Epithelial cell of prostate (primary cell): ENCODE measurements around the gene DNM2.
A peak's percentile ranks its signal among the peaks of the same experiment; 100 is the strongest.
"Not testable (repeated sequence)": the region's sequence is repeated elsewhere in the genome, so short reads cannot be mapped to it uniquely, and the experiment has no call there.

Source experiments
- DNase-seq: peaks from one replicate; pipeline ENCODE4 v3.0.0-alpha.2; 2011; ENCODE audit warnings: low read depth, low spot score
- H3K27ac ChIP-seq: fragments of 450-650 bp; 2 replicates; pipeline ENCODE4 v1.5.1; 2017; ENCODE audit warnings: mild to moderate bottlenecking

The DNM2 gene

DNA sequence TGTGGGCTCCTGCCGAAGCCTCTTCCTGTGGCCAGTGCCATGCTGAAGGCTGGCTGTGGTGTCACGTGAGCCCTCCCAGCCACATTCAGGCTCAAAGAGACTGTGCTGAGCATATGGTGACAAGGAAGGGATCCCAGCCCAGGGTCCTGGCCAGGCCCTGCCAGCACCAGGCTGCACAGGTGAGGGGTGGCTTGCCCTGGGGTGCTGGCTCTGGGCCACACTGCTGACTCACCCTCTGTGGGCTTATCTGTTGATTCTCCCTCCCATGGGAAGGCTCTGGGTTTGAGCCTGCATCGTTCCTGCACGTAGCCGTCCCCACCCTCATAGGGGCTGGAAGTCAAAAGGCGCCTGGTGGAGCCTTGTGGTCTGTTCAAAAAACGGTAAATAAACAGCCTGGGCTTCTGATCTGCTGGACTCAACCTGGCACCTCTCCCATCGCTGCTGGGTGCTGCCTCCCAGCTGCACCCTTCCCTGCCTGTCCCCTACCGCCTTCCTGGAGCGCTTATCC, 31.1 kb downstream of the DNM2 start:
- H3K27ac ChIP-seq: peak overlapping the region; percentile 84
- DNase-seq: no peak

DNA sequence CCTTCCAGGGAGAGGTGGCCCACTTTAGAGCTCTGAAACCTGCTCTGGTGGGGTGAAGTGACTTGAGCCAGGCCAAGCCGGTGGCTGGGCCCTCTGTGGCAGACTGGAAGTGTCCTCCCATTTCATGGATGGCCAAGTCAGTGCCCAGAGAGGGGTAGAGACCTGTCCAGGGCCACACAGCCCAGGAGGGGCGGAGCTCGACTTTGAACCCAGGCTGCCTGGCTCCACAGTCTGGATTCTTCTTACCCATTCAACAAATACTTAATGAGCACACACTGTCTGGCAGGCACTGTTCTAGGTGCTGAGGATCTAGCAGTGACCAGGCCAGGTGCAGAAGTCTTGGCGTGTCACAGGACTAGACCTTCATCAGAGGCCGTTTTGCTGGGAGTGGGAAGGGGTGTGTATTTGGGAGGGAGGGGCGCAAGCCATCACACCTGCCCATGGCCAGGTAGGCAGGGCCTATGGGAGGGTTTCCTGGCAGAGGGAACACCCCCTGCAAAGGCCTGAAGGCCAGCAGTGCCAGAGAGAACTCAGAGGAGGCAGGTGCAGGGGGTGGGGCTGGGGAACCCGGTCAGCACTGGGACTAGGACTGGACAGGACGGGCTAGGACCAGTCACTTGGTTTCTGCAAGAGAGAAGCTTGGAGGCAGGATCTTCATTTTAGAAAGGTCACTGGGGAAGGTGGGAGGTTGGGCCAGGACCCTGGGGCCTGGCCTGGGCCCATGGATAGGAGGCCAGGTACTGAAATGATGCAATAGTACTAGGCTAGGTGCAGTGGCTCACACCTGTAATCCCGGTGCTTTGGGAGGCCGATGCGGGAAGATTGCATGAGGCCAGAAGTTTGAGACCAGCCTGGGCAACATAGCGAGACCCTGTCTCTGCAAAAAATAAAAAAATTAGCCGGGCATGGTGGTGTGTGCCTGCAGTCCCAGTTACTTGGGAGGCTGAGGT, 31.8 kb downstream of the DNM2 start:
- H3K27ac ChIP-seq: peak overlapping the region; percentile 84
- DNase-seq: no peak

DNA sequence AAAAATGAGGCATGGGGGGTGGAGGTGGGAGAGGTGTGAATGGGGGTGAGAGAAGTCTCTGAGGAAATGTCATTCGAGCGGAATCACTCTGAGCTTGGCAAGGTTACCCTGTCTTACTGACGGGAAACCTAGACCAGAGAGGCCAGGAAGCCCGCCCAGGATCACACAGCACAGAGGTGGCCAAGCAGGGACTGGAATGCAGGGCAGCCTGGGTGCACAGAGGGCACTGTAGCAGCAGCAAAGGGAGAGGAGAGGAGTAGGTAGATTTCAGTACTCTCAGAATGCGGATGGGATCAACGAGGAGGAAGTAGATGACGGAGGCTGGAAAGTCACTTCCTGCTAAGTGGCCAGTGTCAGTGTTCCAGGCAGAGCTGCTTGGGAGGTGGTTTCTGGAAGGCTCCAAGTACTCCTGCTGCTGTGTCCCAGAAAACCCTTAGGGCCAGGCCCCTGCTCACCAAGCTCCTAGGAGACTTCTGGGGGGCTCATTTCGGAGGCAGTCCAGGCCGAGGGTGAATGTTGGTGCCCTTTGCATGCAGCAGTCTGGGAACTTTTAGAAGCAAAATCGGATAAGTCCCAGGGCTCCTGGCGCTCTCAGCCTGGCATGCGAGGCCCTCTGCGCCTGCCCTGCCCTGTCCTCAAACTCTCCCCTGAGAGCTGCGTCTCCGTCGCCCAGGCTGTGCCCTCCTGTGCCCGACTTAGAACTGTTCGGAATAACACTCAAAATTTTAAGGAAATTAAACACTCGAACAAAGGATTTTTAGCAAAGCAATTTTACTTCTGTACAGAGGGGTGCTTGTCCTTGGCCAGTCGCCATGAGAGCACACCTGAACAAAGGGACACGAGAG, 33.5 kb downstream of the DNM2 start:
- H3K27ac ChIP-seq: peak overlapping the region; percentile 84
- DNase-seq: no peak

DNA sequence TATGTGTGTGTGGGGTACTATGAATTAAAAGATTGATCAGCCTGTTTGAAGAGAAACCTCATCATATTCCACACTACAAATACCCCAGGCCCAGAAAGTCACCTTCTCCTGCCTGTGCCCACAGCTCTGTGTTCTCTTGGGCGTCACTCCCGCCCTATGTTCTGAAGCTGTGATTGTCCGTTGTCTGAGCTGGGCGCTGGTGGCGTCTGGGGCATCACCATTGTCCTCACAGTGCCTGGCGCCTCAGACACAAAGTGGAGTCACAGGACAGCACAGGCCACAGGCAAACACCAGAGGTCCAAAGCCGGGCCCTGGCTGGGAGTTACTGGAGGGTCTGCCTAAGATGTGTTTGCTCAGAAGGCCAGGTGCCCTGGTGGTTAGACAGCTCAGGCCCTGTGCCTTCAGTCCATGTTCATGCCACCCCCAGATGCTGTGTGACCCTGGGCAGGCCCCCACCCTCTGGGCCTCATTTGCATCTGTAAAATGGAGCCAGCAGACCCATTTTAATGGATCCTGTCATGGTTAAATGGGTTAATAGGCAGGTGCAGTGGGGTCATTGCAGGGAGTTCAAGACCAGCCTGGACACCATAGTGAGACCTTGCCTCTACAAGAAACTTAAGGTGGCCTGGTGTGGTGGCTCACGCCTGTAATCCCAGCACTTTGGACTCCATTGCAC, 34.5 kb downstream of the DNM2 start:
- H3K27ac ChIP-seq: peak overlapping the region; percentile 84
- DNase-seq: no peak

DNA sequence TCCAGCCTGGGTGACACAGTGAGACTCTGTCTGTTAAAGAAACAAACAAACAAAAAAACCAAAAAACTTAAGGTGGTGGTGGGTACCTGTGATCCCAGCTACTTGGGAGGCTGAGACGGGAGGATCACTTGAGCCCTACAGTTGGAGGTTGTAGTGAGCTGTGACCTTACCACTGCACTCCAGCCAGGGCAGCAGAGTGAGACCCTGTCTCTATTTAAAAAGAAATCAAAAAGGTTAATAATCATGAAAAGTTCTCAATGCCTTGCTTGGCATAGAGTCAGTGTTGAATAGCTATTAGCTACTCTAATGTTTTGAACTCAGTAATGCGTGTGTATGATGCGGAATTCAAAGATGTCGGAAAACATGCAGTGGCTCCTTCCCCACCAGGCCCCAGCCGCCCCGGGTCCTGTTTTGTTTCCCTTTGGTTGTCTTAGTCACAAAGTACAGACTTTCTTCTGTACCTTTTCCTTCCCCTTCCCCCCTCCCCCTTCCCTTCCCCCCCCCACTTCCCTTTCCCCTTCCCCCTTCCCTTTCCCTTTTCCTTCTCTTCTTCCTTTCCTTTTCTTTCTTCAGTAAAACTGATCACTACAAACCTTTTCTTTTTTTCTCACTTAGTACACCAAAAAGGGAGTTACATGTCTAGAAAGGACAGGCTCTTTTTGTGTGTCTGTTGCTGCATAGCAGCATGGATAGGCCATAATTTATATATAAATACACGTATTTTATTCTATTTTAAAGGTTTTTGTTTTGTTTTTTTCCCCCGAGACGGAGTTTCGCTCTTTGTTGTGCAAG, 35.2 kb downstream of the DNM2 start:
- H3K27ac ChIP-seq: peak overlapping the region; percentile 84
- DNase-seq: no peak

DNA sequence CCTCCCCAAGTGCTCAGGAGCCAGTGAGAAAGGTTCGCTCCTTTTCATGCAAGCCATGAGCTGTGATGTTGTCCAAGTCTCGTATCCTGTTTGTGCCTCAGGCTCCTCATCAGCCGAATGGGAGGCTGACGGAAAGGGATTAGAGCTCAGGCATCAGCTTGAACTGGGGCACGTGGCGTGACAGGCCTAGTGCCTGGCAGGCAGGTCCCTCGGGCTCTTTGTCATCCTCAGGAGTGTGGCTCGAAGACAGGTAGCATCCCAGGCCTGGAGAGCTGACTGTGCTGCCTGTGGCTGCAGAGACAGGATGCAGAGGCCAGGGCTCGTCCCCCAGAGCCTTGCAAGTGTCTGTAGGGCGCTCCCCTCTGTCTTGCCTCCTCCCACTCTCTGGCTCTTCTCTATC, 38.5 kb downstream of the DNM2 start:
- no peak for DNase-seq
- no peak overlapping the region for H3K27ac ChIP-seq

DNA sequence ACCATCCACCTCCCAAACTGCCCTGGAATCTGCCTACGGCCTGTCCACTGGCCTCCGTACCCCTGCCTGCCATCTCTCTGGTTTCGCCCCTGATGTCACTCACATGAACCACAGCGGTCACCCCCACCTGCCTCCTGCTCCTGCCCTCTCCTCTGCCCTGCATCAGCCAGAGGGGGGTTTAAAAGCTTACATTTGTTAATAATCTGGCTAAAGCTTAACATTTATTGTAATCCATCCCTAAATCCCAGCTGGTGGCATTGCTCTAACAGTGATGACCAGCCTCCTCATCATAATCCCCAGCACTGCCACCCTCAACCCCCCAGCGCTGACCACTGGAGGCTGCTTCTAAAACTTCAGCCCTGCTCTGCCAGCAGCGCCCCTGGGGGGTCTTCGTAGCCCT, 38.9 kb downstream of the DNM2 start:
- H3K27ac ChIP-seq: no peak overlapping the region
- no peak for DNase-seq

DNA sequence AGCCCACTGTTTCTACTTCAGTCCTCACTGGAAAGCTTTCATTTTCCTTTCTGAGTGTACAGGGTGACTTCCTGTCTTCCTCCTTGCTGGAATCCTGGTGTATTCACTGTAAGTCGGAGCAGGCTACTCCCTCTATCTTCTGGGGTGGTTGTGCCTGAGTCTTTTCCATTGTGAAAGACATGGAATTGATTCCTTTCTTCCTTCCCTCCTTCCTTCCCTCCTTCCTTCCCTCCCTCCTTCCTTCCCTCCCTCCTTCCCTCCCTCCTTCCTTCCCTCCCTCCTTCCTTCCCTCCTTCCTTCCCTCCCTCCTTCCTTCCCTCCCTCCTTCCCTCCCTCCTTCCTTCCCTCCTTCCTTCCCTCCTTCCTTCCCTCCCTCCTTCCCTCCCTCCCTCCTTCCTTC, 40.2 kb downstream of the DNM2 start:
- not testable (repeated sequence) for H3K27ac ChIP-seq, DNase-seq

DNA sequence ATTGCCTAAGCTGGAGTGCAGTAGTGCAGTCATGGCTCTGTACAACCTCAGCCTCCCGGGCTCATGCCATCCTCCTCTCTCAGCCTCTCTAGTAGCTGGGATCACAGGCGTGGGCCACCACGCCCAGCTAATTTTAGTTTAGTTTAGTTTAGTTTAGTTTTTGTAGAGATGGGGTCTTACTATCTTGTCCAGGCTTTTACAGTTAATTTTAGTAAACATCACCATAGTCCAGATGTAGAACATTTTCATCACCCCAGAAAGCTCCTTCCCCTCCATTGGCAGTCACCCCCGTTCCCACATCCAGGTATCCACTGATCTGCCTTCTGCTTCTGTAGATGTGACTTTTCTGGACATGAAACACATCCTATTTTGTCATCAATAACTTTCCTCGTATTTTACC, 41.1 kb downstream of the DNM2 start:
- no peak overlapping the region for H3K27ac ChIP-seq
- no peak for DNase-seq

DNA sequence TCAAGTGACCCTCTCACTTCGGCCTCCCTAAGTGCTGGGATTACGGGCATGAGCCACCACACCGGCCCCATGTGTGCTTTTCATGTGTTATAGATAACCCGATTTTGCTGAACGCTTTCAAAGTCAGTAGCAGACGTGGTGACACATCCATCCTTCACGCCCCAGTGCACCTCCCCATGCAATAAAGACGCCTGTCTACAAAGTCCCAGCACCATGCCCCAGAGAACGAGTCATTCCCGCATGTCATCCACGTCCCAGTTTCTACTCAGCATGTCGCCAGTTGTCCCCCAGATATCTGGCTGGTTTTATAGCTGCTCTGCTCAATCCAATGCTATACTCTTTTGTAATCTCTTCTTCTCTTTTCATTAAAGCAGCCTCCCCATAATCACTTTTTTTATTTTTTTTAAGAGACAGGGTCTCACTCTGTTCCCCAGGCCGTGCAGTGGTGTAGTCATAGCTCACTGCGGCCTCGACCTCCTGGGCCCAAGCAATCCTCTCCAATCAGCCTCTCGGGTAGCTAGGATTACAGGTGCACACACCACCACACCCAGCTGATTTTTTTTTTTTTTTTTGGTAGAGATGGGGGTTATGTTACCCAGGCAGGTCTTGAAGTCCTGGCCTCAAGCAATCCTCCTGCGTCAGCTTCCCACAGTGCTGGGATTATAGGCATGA, 42.5 kb downstream of the DNM2 start:
- H3K27ac ChIP-seq: no peak overlapping the region
- DNase-seq: no peak

DNA sequence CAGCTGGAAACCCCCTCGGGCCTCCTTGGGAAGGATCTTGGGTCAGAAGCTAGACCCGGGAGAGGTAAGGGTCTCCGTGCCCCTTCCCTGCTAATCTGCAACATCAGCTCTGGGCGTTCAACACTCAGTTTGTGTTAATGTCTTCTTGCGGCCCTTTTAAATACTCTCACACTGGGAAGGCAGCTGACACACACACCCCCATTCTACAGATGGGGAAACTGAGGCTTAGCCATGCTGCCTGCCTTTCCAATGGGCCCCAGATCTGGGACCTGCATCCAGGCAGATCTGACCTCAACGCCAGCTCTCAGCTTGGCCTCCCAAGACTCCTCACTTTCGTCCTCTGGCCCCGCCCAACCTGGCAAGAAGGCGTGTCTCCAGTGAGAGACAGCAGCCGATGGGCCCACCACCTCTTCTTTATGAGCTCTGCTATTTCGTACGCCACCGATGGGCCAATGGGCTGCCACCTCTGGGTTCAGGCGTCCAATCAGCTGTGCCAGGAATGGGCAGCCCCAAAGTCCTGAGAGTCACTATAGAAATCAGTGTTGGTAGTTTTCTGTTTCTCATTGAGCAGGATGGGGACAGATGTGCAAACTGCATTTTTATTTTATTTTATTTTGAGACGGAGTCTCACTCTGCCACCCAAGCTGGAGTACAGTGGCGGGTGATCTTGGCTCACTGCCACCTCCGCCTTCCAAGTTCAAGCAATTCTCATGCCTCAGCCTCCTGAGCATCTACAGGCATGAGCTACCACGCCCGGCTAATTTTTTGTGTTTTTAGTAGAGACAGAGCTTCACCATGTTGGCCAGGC, 43.8 kb downstream of the DNM2 start:
- peak overlapping the region; percentile 15 for H3K27ac ChIP-seq
- no peak for DNase-seq

DNA sequence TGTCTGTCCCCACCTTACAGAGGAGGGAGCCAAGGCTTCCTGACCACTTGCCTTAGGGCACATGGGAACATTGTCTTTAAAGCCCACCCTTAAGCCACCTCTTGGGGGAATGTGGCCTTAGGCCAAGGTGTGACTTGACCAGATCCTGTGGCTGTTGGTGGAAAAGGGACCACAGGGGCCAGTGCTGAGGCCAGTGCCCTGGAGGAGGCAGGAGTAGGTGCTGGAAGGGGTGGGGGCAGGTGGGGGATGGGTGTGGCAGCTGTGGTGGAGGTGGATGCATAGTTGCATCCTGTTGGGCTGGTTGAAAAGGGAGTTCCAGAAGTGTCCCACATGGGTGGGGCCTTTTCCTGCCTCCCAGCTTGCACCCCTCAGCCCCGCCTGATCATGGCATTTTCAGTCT, 44.8 kb downstream of the DNM2 start:
- DNase-seq: no peak
- H3K27ac ChIP-seq: peak overlapping the region; percentile 15

DNA sequence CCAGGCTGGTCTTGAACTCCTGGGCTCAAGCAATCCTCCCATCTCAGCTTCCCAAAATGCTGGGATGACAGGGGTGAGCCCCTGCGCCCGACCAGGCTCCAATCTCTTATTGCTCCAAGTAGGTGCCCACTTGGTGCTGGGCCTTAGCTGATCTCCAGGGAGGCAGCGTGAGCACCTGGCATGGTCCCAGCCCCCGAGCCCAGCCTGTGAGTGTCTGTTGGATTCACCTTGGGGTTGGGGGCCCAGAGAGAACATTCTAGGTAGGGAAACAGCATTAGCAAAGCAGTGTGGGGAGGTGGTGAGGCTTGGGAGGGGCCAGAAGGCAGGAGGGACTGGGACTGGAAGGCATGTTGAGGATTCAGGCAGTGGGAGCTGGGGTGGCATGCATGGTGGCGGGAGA, 45.5 kb downstream of the DNM2 start:
- H3K27ac ChIP-seq: peak overlapping the region; percentile 15
- no peak for DNase-seq

DNA sequence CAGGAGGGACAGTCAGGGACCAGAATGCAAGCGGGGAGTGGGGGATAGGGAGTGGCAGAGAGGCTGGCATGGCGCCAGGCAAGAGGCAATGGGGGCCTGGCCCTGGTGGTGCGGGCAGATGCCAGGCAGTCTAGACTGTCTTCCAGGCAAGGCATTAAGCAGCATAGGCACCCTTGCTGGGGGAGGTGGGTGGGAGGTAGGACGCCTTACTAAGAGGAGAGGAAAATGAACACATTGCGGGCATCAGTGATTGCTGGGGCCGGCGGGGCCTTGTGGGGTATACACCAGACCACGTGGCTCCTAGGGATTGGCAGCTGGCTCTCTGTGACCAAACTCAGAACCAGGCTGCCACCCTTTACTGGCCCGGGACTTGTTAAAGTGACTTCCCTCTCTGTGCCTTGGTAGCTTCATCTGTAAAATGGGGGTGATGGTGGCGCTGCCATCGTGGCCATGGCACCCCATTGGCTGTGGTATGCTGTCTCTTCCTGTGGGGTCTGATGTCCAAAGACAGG, 46.0 kb downstream of the DNM2 start:
- DNase-seq: no peak
- no peak overlapping the region for H3K27ac ChIP-seq

DNA sequence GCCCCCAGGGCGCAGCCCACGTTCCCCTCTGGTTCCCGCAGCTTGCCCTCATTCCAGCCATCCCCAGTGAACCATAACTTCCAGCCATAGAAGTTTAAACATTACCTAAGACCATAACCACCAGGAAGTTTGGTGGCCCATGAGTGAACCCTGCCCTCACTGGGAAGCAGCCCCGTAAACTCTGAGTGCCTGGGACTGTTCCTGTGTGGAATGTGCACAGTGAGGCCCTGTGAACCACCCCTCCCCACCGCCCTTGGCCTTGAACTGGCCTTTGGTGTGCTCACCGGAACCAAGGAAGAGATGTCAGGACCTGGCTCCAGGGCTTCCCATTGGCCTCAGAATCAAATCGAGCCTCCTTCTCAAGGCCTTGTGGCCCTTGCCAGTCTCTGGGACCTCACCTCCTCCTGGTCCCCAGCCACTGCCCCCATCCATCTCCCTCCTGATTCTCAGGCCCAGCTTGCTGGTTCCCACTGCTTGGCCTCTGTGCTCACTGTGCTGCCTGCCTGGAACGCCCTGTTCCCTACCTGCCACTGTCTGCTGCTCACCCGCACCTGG, 46.5 kb downstream of the DNM2 start:
- DNase-seq: no peak
- no peak overlapping the region for H3K27ac ChIP-seq

DNA sequence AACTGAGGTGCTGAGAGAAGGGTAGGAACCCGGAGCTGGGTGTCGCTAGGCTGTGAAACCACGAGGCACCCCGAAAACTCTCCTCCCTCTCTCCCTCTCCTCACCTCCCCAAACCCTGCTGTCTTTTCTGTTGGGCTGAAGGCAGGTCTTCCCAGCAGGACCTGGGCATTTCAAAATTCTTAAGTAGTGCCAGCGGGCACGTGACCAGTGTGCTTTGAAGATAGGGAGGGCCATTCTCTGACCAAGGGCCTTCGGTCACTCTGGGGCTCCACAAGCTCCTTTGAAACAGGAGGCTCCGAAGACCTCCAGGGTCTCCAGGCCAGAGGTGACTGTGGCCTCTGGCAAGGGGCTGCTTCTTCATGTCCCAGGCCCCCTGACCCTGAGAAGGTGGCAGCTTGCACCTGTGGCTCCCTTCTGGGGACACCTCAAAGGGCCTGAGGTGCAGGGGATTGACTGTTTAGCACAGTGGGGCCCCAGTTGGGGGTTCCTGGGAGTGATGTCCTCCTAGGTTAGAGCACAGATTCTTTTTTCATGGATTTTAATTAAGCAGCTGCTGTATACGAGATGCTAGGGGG, 48.3 kb downstream of the DNM2 start:
- H3K27ac ChIP-seq: no peak overlapping the region
- no peak for DNase-seq

DNA sequence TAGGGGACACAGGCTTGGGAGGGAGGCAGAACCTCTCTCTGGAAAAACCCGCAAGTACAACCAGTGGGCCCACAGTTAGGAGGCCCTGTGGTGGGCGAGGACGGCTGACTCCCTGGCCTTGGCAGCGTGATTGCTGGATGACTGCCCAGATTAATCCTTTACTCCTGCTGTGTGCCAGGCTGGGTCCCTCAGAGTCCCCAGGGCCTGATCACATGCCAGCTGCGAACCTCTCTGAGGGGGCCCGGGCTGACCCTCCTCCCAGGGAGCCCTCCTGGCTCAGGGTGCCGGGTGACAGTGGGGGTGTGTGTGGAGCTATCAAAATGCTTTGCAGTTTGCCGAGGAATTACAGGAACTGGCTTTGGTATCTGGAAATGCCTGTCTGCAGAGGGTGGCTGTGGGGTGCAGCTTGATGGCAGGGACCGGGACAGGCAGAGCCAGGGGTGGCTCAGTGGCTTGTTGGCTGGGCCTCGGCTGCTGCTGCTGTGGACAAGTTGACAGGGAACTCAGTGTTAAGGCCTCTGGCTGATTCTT, 48.9 kb downstream of the DNM2 start:
- H3K27ac ChIP-seq: no peak overlapping the region
- no peak for DNase-seq
